GM21619 (cell line): Measurements from ENCODE around the gene PXYLP1.
A peak's percentile ranks its signal among the peaks of the same experiment; 100 is the strongest.

Source experiments
- ATAC-seq: cut with Tn5 transposase; IDR thresholded peaks from one replicate; pipeline ENCODE4 v1.9.1; 2021; ENCODE audit not compliant: unreplicated experiment

The PXYLP1 gene

DNA sequence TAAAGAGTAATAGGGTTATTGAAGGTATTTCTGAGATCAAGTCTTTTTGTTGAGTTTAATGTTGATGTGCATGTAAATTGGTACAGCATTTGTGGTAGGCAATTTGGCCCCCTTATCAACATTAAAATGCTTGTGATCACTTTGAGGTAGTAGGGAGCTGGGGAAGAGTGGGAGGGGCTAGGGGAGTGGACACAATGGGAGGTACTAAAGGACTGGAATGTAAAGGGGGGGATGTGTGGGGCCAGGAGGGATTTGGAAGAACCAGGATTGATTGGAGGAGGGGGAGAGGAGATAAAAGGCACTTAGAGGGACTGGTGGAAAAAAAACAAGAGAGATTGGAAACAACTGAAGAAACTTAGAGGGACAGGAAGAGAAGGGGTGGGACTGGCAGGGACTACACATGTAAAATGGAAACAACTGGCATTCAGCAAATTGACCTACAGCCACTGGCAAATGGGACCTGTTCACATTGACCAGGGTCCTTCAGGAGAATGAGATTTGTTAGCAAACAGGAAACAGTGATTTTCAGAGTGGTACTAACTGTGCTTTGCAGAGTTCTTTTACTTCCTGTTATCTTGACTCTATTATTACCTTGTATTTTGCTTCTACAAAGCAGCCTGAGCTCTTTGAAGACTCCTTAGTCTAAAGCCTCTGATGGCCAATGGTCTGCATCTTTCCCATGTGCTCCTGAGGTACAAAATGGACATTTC, 88.9 kb downstream of the PXYLP1 start:
- ATAC-seq: no peak

DNA sequence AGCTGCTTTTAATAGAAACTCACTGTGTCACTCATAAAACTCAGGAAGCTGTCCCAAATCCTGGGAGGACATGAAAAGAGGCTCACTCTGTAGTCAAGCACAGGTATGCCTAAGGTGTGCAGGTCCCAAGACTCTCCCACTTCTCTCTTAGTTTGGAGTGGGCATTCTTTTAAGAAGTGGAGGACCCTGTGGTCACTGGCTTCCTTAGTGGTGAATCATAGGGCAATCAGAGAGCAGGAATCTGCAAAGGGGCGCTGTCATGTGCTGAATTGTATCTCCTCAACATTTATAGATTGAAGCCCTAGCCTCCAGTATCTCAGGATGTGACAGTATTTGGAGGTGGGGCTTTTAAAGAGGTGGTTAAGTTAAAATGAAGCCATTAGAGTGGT, 89.5 kb downstream of the PXYLP1 start:
- ATAC-seq: no peak

- ATAC-seq: no peak
Observed at GRCh38 chr3:141323936-141324704, 92.5 kb downstream of the PXYLP1 start.

- no peak for ATAC-seq
Observed at GRCh38 chr3:141326123-141326522, 94.5 kb downstream of the PXYLP1 start.

DNA sequence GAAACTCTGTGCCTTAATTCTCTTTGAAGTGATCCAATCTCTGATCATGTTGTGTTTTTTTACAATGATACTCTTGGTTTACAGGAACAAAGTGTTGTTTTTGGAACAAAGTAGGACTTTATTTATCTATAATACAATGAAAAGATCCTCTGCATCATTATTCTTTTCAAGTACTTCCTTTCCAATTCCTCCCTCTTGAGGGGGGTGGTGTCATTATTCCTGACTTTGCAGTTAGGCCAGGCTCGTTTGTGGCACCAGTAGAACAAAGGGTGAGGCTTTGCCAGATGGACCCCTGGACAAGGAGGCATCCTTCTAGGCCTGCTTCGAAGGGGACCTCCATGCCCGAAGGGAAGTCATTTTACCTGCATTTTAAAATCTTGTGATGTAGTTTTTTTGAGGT, 95.0 kb downstream of the PXYLP1 start:
- no peak for ATAC-seq

- peak; percentile 45 for ATAC-seq
Observed at GRCh38 chr3:141328286-141329166, 96.9 kb downstream of the PXYLP1 start.

DNA sequence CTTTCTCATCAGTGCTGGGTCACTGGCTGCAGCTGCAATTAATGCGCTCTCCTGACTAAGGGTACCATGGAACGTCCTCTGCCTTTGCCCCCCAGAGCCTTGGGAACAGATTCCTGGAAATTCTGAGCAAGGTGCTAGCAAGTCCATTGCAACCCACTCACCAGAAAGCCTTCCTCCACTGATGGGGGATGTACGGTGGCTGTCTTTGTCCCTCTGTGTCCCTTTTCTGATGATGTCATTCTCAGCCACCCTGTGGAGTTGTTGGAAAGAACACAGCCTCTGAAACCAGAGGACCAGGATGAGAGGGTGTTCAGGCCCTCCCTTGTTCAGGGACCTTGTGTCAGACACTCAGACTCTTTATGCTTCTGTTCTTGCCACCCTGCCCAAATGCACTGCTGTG, 98.6 kb downstream of the PXYLP1 start:
- ATAC-seq: no peak

DNA sequence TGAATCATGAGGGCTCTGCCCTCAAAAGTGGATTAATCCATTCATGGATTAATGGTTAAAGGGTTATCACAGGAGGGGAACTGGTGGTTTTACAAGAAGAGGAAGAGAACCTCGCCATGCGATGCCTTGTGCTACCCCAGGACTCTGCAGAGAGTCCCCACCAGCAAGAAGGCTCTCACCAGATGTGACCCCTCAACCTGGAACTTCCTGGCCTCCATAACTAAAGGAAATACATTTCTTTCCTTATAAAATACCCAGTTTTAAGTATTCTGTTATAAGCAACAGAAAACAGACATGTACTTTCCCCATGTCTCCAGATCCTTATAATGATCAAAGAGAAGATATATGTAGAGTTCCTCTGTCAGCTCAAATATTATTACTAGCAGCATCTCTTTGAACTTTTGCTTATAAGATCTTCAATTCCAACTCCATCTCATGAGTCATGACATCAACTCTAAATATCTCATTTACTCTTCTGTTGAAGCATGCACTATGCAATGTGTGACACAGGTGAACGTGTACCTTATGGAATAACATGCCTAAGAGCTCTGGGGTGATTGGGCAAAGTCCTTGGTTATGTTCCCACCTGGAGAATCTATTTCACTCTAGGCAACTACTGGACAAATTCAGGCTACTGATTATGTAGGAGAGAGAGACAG, 99.2 kb downstream of the PXYLP1 start:
- ATAC-seq: no peak

- peak; percentile 38 for ATAC-seq
Observed at GRCh38 chr3:141331377-141332318, 100.0 kb downstream of the PXYLP1 start.

- no peak for ATAC-seq
Observed at GRCh38 chr3:141332416-141332815, 100.8 kb downstream of the PXYLP1 start.

DNA sequence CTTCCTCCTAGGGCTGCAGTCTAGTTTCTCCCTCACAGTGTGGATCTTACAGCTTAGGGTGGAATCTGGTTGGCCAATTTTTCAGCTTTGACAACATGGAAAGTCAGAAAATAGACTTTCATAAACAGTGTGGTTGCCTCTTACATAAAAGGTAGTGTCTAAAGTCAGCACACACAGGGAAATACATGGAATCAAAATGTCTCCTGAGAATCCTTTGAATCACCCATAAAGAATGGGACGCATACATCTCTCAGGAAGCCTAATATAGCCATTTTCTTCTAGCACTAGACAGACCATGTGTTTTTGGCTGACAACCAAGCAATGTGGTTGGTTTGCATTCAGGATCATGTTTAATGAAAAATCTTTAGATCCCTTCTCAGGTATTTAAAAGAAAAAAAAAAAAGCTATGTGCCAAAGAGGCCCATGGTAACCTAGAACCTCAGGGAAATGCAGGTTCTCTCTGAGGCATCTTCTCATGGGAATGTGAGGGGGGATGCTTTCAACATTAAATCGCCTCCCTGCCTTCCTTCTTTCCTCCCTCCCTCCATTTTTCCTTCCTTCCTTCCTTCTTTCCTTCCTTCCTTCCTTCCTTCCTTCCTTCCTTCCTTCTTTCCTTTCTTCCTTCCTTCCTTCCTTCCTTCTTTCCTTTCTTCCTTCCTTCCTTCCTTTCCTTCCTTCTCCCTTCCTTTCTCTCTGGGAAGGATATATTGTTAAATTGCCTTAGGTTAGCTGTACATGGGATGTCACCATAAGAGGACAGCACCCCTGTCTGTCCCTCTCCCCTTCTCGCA, 102.4 kb downstream of the PXYLP1 start:
- ATAC-seq: no peak

DNA sequence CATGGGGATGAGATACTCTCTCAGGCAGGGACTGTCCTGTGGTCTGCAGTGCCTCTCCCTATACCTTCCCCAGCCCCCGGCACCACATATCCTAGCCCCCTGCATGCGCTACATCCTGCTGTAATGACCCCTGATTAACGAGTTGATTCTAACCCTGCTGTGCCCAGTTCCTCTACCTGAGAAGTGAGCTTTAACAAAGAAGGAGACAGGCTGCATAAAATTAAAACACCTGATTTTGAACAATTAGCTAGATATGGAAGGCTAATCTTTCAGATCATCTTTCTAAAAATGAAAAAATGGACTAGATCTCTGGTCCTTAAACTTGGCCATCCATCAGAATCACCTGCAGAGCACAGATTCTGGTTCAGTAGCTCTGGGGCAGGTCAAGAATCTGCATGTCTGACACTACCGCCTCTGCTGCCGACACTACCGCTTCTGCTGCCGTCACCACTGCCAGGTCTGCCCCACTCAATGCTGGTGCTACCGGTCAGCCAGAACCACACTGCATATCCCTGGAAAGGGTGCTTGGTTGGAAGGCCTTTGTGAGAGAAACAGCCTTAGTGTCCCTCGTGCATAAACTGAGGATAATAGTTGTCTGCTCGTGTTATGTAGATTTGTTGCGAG, 103.1 kb downstream of the PXYLP1 start:
- no peak for ATAC-seq

DNA sequence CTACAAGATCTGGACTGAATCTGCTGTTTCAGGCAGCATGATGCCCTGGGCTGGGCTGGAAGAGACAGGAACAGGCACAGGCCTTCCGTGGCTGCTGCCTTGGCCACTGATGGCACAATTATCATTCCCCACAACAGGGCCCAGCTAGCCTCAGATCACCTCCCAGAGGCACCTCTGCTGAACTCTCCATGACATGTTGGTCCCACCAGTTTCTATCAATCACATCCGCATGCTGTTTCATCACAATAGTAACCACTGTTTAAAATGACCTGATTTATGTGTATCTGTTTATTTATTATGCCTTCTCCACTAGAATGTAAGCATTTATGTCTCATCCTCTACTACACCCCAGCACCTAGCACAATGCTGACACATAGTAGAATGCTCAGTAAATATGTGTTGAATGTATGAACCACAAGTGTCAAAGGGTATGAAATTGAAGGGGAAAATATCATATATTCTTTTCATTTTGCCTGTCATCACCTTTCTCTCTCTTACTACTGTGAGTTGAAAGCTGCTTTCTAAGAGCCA, 104.0 kb downstream of the PXYLP1 start:
- ATAC-seq: no peak

- ATAC-seq: peak; percentile 83
Observed at GRCh38 chr3:141336672-141337522, 105.3 kb downstream of the PXYLP1 start.

GRCh38 chr3:141337523-141337854, 105.9 kb downstream of the PXYLP1 start:
- no peak for ATAC-seq

DNA sequence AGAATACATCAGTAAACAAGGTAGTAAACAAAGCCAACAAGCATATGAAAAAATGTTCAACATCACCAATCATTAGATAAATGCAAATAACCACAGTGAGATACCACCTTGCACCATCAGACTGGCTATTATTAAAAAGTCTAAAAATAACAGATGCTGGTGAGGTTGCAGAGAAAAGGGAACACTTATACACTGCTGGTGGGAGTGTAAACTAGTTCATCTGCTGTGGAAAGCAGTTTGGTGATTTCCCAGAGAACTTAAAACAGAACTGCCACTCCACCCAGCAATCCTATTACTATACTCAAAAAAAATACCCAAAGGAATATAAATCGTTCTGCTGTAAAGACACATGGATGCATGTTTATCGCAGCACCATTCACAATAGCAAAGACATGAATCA, 106.4 kb downstream of the PXYLP1 start:
- no peak for ATAC-seq

- ATAC-seq: no peak
Observed at GRCh38 chr3:141338881-141339280, 107.3 kb downstream of the PXYLP1 start.

- ATAC-seq: no peak
Observed at GRCh38 chr3:141341536-141341935, 109.9 kb downstream of the PXYLP1 start.
